Tibial nerve (tissue), 3 donors: ENCODE data around the gene MAGEB17.

Experiments used
- POLR2A ChIP-seq, 2 donors: fragments of 450-650 bp; IDR thresholded peaks; one replicate each; pipeline ENCODE4 v1.6.1; 2017; ENCODE audit warnings: antibody characterized with exemption in 2 of 2, mild to moderate bottlenecking in 2 of 2, moderate library complexity in 2 of 2
- TF ChIP-seq, protein P1 (sequence below), 5 experiments: fragments of 200-600 bp in 3 of 5; fragments of 450-650 bp in 2 of 5; sonication (generic) in 3 of 5; IDR thresholded peaks; one replicate each; pipeline ENCODE4 v1.5.1; 2016 to 2019; ENCODE audit warnings: antibody characterized with exemption in 5 of 5, mild to moderate bottlenecking in 3 of 5, moderate library complexity in 2 of 5

DNA sequence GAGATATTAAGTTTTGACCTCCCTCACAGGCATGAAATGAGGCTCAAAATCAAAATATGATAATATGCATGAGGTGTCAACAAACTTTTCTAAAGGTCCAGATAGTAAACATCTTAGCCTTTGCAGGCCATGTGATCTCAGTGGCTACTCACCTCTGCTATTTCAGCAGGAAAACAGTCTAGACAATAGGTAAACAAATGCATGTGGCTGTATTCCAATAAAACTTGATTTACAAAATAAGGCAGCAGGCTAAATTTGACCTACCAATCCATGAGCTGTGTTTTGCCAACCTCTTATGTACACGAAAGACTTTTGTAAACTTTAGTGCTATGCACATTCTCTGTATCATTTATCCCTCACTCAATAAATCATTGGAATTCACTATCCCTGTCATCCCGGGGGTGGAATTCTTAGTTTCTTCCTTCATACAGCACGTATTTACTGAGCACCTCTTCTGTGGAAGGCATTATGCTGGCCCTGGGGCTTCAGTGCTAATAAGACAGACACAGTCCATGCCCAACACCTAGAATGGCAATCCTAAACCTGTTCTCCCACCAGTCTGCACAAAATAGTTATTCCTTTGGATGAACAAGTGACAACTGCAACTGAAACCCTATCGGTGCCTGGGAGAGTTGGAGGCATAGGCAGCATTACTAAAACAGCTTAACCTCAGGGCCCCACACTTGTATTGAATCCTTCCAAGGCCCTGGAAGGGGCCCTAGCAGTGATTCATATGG is 19.9 kb downstream of the MAGEB17 start:
- TF ChIP-seq, protein P1, sequence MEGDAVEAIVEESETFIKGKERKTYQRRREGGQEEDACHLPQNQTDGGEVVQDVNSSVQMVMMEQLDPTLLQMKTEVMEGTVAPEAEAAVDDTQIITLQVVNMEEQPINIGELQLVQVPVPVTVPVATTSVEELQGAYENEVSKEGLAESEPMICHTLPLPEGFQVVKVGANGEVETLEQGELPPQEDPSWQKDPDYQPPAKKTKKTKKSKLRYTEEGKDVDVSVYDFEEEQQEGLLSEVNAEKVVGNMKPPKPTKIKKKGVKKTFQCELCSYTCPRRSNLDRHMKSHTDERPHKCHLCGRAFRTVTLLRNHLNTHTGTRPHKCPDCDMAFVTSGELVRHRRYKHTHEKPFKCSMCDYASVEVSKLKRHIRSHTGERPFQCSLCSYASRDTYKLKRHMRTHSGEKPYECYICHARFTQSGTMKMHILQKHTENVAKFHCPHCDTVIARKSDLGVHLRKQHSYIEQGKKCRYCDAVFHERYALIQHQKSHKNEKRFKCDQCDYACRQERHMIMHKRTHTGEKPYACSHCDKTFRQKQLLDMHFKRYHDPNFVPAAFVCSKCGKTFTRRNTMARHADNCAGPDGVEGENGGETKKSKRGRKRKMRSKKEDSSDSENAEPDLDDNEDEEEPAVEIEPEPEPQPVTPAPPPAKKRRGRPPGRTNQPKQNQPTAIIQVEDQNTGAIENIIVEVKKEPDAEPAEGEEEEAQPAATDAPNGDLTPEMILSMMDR (IDR thresholded peaks at IDR 0.05) = no peak
- no peak for TF ChIP-seq POLR2A (IDR thresholded peaks at IDR 0.05)
